ENCODE data around the gene HK2.

DNA sequence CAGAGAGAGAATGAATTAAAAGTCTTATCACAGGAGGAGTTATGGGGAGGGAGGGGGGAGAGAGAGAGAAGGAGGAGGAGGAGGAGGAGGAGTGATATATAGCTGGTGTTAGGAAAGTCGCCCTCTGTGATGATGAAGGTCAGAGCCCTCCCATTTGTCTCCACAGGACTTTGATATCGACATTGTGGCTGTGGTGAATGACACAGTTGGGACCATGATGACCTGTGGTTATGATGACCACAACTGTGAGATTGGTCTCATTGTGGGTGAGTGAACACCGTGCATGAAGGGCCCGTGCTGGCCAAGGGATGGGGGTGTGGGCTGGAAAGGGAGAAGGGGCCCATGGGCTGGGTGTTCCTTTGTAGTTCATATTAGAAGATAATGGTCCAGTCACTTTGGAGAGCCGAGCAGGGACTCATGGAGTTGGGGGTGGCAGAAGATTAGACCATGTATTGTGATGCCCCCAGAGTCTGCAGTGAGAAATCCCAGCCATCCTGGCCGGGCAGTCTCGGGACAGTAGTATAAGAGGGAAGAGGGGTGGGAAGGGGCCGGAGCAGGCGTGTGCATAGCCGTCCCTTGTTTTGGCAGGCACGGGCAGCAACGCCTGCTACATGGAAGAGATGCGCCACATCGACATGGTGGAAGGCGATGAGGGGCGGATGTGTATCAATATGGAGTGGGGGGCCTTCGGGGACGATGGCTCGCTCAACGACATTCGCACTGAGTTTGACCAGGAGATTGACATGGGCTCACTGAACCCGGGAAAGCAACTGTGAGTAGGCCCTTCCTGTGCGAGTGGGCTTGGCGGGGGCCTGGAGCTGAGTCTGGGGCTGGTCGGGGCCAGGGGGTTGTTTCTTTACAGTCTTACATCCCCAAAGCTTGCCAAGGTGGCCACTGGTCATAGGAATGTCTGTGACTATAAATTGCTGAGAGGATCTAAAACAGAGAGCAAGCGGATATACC is 40.0 kb downstream of the HK2 start:
- TF ChIP-seq ZFP36 (IDR thresholded peaks at IDR 0.05; ENCODE audit: borderline replicate concordance, partially characterized antibody) (no peak), BHLHE40 (IDR thresholded peaks at IDR 0.05; ENCODE audit: low read depth, low read length) (no peak), HDAC2 (IDR thresholded peaks at IDR 0.05) (no peak), CEBPB (IDR thresholded peaks at IDR 0.05) (no peak), POLR2A (IDR thresholded peaks at IDR 0.05; ENCODE audit: low read length) (no peak), RNF2 (IDR thresholded peaks at IDR 0.05; ENCODE audit: borderline replicate concordance, low read depth) (no peak), RCOR1 (IDR thresholded peaks at IDR 0.05; ENCODE audit: low read depth, low read length) (no peak), CBX2 (IDR thresholded peaks at IDR 0.05; ENCODE audit: borderline replicate concordance, low read depth) (no peak)
- TF ChIP-seq, protein P1, sequence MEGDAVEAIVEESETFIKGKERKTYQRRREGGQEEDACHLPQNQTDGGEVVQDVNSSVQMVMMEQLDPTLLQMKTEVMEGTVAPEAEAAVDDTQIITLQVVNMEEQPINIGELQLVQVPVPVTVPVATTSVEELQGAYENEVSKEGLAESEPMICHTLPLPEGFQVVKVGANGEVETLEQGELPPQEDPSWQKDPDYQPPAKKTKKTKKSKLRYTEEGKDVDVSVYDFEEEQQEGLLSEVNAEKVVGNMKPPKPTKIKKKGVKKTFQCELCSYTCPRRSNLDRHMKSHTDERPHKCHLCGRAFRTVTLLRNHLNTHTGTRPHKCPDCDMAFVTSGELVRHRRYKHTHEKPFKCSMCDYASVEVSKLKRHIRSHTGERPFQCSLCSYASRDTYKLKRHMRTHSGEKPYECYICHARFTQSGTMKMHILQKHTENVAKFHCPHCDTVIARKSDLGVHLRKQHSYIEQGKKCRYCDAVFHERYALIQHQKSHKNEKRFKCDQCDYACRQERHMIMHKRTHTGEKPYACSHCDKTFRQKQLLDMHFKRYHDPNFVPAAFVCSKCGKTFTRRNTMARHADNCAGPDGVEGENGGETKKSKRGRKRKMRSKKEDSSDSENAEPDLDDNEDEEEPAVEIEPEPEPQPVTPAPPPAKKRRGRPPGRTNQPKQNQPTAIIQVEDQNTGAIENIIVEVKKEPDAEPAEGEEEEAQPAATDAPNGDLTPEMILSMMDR (IDR thresholded peaks at IDR 0.05), result no peak
- TF ChIP-seq, protein P2, sequence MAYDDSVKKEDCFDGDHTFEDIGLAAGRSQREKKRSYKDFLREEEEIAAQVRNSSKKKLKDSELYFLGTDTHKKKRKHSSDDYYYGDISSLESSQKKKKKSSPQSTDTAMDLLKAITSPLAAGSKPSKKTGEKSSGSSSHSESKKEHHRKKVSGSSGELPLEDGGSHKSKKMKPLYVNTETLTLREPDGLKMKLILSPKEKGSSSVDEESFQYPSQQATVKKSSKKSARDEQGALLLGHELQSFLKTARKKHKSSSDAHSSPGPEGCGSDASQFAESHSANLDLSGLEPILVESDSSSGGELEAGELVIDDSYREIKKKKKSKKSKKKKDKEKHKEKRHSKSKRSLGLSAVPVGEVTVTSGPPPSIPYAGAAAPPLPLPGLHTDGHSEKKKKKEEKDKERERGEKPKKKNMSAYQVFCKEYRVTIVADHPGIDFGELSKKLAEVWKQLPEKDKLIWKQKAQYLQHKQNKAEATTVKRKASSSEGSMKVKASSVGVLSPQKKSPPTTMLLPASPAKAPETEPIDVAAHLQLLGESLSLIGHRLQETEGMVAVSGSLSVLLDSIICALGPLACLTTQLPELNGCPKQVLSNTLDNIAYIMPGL (CRISPR knock-in tag; IDR thresholded peaks at IDR 0.05; ENCODE audit: borderline replicate concordance), result no peak

All from A549 (cell line).